NCI-H146 treated with DMSO at 0.1 percent for 48 hours (cell line): ENCODE results near the gene RNF31.
A peak's percentile ranks its signal among the peaks of the same experiment; 100 is the strongest.

Source experiments
- DNase-seq: peaks from one replicate; lab custom pipeline; 2025; ENCODE audit not compliant: unreplicated experiment; lab: John Stamatoyannopoulos, UW

Gene RNF31

GRCh38 chr14:24159777-24160498, 12.6 kb downstream of the RNF31 start:
- DNase-seq: no peak

- DNase-seq: no peak
Measured at GRCh38 chr14:24160499-24160849, 13.2 kb downstream of the RNF31 start.

GRCh38 chr14:24160850-24161804, 13.8 kb downstream of the RNF31 start, which contains the start of gene IRF9:
Gene IRF9, plus strand, starts transcription at chr14:24161265. Its CDS starts 880 bp downstream, at chr14:24162145.
- DNase-seq: peak; percentile 92

GRCh38 chr14:24162093-24162492, 14.8 kb downstream of the RNF31 start:
- no peak for DNase-seq

- no peak for DNase-seq
Measured at GRCh38 chr14:24164518-24164991, 17.3 kb downstream of the RNF31 start.

GRCh38 chr14:24165785-24166184, 18.5 kb downstream of the RNF31 start:
- DNase-seq: no peak

- no peak for DNase-seq
Measured at GRCh38 chr14:24167469-24168114, 20.3 kb downstream of the RNF31 start.

GRCh38 chr14:24171422-24172260, 24.3 kb downstream of the RNF31 start, which contains the start of gene REC8:
Gene REC8, plus strand, starts transcription at chr14:24172080. Its CDS starts 473 bp downstream, at chr14:24172553.
- no peak for DNase-seq

GRCh38 chr14:24172261-24172860, 25.1 kb downstream of the RNF31 start:
- no peak for DNase-seq

- no peak for DNase-seq
Measured at GRCh38 chr14:24172871-24173281, 25.6 kb downstream of the RNF31 start.

GRCh38 chr14:24176599-24176998, 29.3 kb downstream of the RNF31 start:
- no peak for DNase-seq

- DNase-seq: no peak
Measured at GRCh38 chr14:24177041-24177825, 29.9 kb downstream of the RNF31 start.

- no peak for DNase-seq
Measured at GRCh38 chr14:24177891-24178290, 30.6 kb downstream of the RNF31 start.

- DNase-seq: no peak
Measured at GRCh38 chr14:24178399-24179178, 31.3 kb downstream of the RNF31 start.

- DNase-seq: no peak
Measured at GRCh38 chr14:24179294-24179960, 32.1 kb downstream of the RNF31 start.

GRCh38 chr14:24179961-24180796, 32.9 kb downstream of the RNF31 start:
- DNase-seq: no peak
